HG02759 (cell line): ENCODE data around the gene SLC6A11.

Source experiments
- ATAC-seq: cut with Tn5 transposase; IDR thresholded peaks from one replicate; pipeline ENCODE4 v1.9.1; 2021; ENCODE audit warnings: mild to moderate bottlenecking, moderate library complexity; ENCODE audit not compliant: unreplicated experiment

Gene SLC6A11

GRCh38 chr3:10816019-10816862 is at the start of gene SLC6A11:
Gene SLC6A11 (plus strand): TSS chr3:10816228. CDS start chr3:10816266, 38 bp downstream.
- ATAC-seq = no peak

GRCh38 chr3:10768708-10769394 is 47.2 kb upstream of the SLC6A11 start:
- ATAC-seq = no peak

- no peak for ATAC-seq
These were observed 45.5 kb upstream of the SLC6A11 start for GRCh38 chr3:10770547-10770946.

GRCh38 chr3:10770981-10771380 is 45.0 kb upstream of the SLC6A11 start:
- ATAC-seq = no peak

DNA sequence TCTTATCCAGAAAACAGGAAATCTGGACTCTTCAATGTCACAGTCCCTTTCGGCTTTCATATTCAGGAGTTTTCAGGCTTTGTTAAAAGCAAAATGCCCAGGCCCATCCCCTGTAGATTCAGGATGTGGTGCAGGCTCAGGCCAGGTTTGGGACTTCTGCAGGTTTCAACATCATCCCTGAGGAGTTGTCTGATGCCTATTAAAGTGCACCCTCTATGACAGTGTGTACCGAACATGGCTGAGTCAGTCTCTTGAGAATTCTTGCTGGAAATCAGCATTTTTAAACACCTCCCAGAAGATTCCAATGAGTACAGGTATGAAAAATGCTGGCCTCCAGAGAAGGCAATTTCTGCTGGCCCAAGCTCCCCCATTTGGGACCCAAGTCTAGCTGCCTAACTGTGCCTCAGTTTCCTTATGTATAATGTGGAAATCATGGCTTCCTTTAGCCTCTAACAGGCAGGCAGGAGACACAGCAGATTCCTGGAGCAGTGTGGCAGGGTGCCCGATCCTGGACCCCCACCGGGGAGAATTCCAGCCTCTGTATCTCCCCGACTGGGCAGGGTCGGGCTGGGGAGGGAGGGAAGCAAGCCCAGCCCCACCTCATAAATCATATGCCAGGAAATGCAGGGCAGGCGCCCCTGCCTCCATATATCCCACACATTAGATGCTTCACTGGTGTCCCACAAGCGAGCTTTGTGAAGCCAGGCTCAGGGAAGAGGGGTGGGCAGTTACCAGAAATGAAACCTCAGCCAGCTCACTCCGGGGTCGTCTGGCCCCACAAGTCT is 44.4 kb upstream of the SLC6A11 start:
- no peak for ATAC-seq

- ATAC-seq = no peak
These were observed 43.5 kb upstream of the SLC6A11 start for GRCh38 chr3:10772271-10773161.

DNA sequence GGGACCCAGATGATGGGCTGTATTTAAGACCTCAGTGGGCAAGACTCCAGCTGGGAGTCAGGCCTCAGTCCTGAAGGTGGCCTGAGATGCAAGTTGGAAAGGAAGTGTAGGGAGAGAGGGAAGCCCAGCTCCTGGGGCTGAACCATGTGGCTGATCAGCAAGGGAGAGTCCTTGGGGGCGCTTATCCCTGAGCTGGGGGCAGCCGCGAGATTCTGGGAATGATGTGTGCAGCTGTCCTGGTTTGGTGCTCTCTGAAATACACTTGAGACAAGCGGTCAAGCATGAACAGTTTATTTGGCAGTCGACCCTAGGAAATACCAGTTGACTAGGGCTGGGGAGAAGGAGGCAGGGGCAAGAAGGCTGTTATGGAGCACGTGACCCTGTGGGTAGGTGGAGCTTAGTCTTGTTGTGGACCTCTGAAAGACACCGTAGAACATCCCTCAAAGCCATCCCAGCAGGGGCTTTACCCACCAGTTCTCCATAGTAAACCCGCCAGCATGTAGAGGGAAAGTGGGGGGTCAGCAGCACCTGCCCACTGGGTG is 41.8 kb upstream of the SLC6A11 start:
- no peak for ATAC-seq

GRCh38 chr3:10774825-10775224 is 41.2 kb upstream of the SLC6A11 start:
- no peak for ATAC-seq

- no peak for ATAC-seq
These were observed 40.8 kb upstream of the SLC6A11 start for GRCh38 chr3:10775259-10775658.

- ATAC-seq = no peak
These were observed 40.2 kb upstream of the SLC6A11 start for GRCh38 chr3:10775828-10776227.

- ATAC-seq = no peak
These were observed 38.4 kb upstream of the SLC6A11 start for GRCh38 chr3:10777627-10778026.

- ATAC-seq = no peak
These were observed 37.3 kb upstream of the SLC6A11 start for GRCh38 chr3:10778492-10779292.

- ATAC-seq = no peak
These were observed 36.7 kb upstream of the SLC6A11 start for GRCh38 chr3:10779293-10779805.

- ATAC-seq = no peak
These were observed 35.8 kb upstream of the SLC6A11 start for GRCh38 chr3:10780243-10780642.

- ATAC-seq = no peak
These were observed 35.1 kb upstream of the SLC6A11 start for GRCh38 chr3:10780922-10781321.

- ATAC-seq = no peak
These were observed 34.0 kb upstream of the SLC6A11 start for GRCh38 chr3:10781981-10782380.

GRCh38 chr3:10783360-10784351 is 32.4 kb upstream of the SLC6A11 start:
- ATAC-seq = no peak

DNA sequence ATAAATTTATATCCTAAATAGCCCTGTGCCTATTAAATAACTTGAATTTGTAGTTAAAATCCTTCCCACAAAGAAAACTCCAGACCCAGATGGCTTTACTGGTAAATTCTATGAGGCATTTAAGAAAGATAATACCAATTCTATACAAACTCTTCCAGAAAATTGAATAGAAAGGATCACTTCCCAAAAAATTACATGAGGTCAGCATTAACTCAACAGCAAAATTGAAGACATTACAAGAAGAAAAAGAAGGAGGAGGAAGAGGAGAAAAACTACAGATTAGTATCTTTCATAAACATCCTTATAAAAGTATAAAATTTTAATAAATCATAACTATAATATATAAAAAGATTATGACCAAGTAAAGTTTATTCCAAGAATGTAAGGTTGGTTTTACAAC is 29.4 kb upstream of the SLC6A11 start:
- ATAC-seq = no peak
